Measurements from ENCODE around the gene MMP28. TPM values are rescaled to one million over a fixed set of nuclear protein-coding genes. Genes with fewer than 3 reads are reported as not detected.

Gene MMP28
- total RNA-seq, 2 donors from 2014 or later = 0.74 TPM; not detected in 1

- ATAC-seq (no peak), DNase-seq (ENCODE audit: low spot score in 2 of 2) (no peak)
- Mint-ChIP-seq H3K36me3 (peaks cover 16 to 18% of the 10 kb centered on the region in 2 donors), H3K9me3 (no peaks in the 10 kb centered on the region), H3K27ac (peak overlapping the region; percentile 92 to 96)
Observed at GRCh38 chr17:35807371-35808144, 12.1 kb upstream of the MMP28 start.

- ATAC-seq (peak; percentile 34 to 61), DNase-seq (ENCODE audit: low spot score in 2 of 2) (peak in 1 of 2 donors; percentile 47)
- no peaks in the 10 kb centered on the region for H3K9me3 Mint-ChIP-seq
- peaks cover 2 to 10% of the 10 kb centered on the region in 2 donors for H3K36me3 Mint-ChIP-seq
- H3K27ac Mint-ChIP-seq = no peak overlapping the region
Observed at GRCh38 chr17:35804658-35805192, 9.3 kb upstream of the MMP28 start.

DNA sequence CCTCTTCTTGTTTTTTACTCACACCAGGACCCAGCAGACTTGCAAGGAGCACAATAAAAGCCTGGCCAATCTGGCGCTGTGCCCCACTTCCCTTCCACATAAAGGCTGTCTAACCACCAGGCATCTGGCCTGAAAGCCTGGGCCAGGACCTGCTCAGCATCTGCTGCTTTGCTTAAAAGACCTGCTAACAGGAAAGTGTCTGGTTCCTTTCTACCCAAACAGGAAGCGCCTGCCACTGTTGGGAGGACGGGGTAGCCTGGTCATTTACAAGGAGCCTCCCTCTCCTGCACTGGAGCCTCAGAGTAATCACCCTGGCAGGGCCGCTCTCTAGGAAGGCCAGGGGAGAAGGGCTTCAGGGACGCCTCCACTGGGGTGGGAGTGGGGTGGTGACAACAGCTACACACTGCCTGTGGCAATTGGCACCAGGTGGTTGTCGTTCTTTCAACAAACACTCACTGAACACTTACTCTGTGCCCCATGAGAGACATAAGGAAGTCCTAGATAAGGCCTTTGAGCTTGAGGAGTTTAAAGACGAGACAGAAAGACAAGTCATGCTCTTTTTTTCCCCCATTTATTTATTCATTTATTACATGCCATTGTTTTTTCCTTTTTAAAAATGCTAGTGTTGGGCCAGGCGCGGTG, 6.3 kb upstream of the MMP28 start:
- Mint-ChIP-seq H3K27ac (peak overlapping the region in 1 of 2 donors; percentile 57), H3K36me3 (no peaks in the 10 kb centered on the region), H3K9me3 (no peaks in the 10 kb centered on the region)
- ATAC-seq (peak in 1 of 2 donors; percentile 6), DNase-seq (ENCODE audit: low spot score in 2 of 2) (peak in 1 of 2 donors; percentile 22)

DNA sequence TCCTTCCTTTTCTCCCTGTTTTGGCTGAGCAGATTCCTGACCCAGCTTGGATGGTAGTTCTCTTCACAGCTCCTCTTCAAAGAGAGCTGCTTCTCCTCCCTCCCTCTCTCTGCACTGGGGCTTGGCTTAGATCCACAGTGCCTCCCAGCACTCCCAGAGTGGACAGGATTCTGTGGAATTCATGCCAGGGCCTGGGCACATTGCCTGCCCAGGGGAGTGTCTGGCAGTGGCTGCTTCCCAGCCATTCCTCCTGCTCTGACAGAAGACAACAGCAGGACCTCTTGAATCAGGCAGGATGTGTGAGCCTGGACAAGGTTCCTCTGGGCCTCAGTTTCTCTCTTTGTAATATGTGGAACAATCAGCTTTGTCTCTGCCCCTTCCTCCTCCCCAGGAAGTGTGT, 4.5 kb upstream of the MMP28 start:
- no peak for DNase-seq (ENCODE audit: low spot score in 2 of 2)
- H3K36me3 Mint-ChIP-seq = no peaks in the 10 kb centered on the region
- ATAC-seq = no peak
- no peaks in the 10 kb centered on the region for H3K9me3 Mint-ChIP-seq
- H3K27ac Mint-ChIP-seq = no peak overlapping the region

GRCh38 chr17:35797918-35798317, 2.5 kb upstream of the MMP28 start:
- Mint-ChIP-seq H3K27ac (no peak overlapping the region), H3K36me3 (no peaks in the 10 kb centered on the region), H3K9me3 (no peaks in the 10 kb centered on the region)
- ATAC-seq = no peak
- no peak for DNase-seq (ENCODE audit: low spot score in 2 of 2)

DNA sequence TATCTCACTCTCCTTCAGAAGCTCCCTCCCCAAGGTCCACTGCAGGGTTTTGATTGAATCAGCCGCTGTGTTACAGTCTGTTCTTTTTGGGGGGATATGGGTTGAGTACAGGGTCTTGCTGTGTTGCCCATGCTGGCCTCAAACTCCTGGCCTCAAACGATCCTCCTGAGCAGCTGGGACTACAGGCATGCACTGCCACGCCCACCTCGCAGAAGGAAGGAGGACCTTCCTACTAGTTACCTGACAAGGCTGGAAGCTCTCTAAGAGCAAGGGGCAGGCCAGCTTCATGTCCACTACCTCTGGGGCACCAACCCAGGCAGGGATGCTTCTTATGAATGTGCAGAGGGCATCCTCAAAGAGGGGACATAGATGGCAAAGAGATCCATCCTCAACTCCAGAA, 1.9 kb upstream of the MMP28 start:
- ATAC-seq (no peak), DNase-seq (ENCODE audit: low spot score in 2 of 2) (no peak)
- Mint-ChIP-seq H3K36me3 (no peaks in the 10 kb centered on the region), H3K9me3 (no peaks in the 10 kb centered on the region), H3K27ac (no peak overlapping the region)

DNA sequence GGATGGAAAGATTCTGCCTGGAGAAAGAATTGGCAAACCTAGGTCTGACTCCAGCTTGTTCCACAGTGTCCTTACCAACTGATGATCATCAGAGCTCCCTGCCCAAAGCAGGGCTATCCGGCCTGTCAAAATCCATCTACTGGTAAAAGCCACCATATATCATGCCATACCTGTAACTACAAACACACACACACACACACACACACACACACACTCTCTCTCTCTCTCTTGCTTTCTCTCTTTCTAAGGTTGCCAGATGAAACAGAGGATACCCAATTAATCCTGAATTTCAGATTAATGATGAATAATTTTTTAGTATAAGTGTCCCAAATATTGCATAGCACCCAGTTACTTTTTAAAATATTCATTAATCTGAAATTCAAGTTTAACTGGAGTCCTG, 1.5 kb upstream of the MMP28 start:
- H3K36me3 Mint-ChIP-seq = no peaks in the 10 kb centered on the region
- no peak for DNase-seq (ENCODE audit: low spot score in 2 of 2)
- ATAC-seq = no peak
- H3K27ac Mint-ChIP-seq = no peak overlapping the region
- H3K9me3 Mint-ChIP-seq = no peaks in the 10 kb centered on the region

DNA sequence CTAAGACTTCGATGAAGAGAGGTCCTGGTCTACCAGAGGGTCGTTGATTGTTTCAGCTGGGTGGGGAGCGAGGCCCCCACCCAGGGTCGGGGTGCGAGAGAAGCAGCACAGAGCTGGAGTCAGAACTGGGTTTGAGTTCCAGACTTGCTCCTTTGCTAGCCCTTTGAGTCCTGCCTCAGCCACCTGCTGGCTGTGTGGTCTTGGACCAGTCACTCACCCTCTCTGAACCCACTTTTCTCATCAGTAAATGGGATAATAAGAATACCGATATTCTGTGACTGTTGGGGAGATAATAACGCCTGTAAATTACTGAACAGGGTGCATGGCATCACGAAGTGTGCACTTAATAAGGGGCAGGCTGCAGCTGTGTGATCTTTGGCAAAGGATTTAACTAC, 427 bp upstream of the MMP28 start:
- H3K36me3 Mint-ChIP-seq = no peaks in the 10 kb centered on the region
- DNase-seq (ENCODE audit: low spot score in 2 of 2) (no peak), ATAC-seq (no peak)
- no peaks in the 10 kb centered on the region for H3K9me3 Mint-ChIP-seq
- H3K27ac Mint-ChIP-seq = no peak overlapping the region

DNA sequence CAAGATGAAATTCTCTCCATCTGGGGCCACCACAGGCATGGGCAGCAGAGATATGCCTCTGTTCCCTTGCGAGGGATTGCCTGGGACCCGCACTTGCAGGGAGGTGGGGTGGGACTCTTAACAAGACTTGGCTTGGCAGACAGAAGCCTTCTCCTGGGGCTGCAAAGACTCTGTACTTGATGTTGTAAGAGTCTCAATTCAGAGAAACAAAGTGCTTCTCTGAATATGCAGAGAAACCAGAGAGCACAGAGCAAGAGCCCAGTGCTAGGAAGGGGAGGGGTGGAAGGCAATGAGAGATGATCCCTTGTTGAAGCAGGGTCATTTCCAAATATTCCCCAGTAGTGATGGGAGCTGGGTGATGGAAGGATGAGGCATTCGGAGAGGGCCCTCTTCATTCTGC, 2.2 kb downstream of the MMP28 start:
- no peaks in the 10 kb centered on the region for H3K9me3 Mint-ChIP-seq
- no peak overlapping the region for H3K27ac Mint-ChIP-seq
- DNase-seq (ENCODE audit: low spot score in 2 of 2) = no peak
- ATAC-seq = no peak
- no peaks in the 10 kb centered on the region for H3K36me3 Mint-ChIP-seq

DNA sequence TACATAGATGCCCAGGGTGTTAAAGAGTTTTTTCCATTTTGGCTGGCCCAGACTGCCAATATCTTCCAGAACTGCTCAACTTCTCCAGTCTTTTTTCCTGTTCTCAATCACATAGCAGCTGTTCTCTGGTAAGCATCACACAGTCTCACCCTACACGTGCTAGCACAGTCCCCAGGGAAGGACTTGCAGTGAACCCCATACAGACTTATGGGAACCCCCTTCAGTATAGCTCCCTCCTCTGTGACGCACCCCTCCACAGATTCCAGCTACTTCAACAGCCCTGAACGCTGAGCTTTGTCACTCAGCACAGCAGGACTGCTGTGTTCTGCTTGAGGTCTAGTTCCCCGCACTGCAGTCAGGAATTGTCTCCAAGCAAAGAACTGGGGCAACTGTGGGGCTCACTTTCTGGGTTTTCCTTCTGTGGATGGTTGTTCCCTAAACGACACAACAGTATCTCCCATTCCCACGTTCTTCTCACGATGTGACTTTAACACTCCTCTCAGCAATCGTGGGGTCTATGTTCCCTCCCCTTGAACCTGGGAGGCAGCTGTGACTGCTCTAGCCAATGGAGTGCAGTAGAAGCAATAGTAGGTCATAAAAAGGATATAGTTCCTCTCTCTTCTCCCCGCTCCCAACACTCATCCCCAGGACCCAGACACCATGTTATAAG, 3.6 kb downstream of the MMP28 start:
- no peaks in the 10 kb centered on the region for H3K9me3 Mint-ChIP-seq
- ATAC-seq (no peak), DNase-seq (ENCODE audit: low spot score in 2 of 2) (no peak)
- H3K36me3 Mint-ChIP-seq = no peaks in the 10 kb centered on the region
- no peak overlapping the region for H3K27ac Mint-ChIP-seq

GRCh38 chr17:35790841-35791240, 4.6 kb downstream of the MMP28 start:
- Mint-ChIP-seq H3K27ac (no peak overlapping the region), H3K36me3 (no peaks in the 10 kb centered on the region), H3K9me3 (no peaks in the 10 kb centered on the region)
- DNase-seq (ENCODE audit: low spot score in 2 of 2) = no peak
- ATAC-seq = no peak

DNA sequence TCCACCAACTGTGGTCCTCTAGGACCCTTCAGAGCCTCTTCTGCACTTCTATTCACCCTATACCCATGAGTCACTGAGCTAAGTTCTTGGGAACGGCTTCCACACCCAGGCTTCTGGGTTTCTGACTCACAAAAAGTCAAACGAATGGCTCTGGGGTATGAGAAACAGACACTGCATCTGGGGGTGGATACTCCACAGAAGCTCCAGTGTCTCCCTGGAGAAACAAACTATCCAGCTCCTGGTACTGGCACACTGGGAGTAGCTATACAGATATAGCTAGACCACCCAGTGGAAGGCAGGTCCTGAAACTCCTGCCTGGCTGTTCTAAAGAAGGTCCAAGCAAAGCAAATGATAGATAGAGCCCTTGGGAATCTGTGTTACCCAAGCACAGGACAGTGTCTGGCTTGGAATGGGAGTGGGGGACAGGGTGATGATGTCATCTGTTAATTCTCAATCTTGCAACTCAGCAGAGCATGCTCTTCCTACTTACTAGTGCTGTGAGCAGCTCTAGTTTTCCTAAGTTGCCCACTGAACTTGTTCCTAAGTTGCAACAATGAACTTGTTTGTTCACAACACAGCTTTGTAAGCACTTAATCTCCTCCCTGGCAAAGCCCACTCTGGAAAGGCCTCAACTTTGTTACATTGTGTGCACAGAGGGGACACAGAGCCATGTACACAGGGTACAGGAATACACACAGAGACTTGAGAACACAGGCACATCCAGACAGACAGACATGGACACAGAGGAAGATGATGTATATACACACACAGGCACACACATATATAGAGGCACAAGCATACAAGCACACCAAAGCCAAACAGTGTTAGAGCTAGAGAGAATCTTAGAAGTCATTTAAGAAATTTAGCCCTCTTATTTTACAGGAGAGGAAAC, 6.7 kb downstream of the MMP28 start:
- H3K27ac Mint-ChIP-seq = no peak overlapping the region
- peak in 1 of 2 donors; percentile 58 for ATAC-seq
- DNase-seq (ENCODE audit: low spot score in 2 of 2) = peak in 1 of 2 donors; percentile 31
- no peaks in the 10 kb centered on the region for H3K9me3 Mint-ChIP-seq
- no peaks in the 10 kb centered on the region for H3K36me3 Mint-ChIP-seq

DNA sequence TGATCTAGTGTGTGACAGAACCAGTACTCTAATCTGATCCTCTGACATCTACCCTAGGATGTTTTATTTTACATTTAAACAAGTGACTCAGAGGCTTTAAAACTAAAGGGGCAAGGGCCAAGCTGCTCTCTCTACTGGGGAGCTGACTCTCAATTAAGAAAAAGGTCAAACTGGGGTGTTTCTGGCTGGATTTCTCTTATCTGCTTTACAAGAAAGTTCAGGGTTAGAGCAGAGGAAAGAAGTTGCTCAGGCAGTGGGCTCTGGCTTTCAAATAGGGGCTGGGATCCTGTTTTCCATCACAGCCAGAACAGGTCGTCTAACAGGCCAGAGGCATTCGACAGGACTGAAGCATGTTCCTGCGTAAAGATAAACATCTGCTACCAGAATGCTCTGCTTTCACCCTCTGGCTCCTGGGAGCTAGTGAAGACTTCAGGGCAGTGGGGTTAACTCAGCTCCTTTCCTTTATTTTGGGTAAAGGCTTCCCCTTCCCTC, 8.5 kb downstream of the MMP28 start:
- ATAC-seq (no peak), DNase-seq (ENCODE audit: low spot score in 2 of 2) (peak in 1 of 2 donors; percentile 16)

GRCh38 chr17:35784895-35785294, 10.5 kb downstream of the MMP28 start:
- DNase-seq (ENCODE audit: low spot score in 2 of 2) (no peak), ATAC-seq (no peak)
- Mint-ChIP-seq H3K27ac (no peak overlapping the region), H3K9me3 (no peaks in the 10 kb centered on the region), H3K36me3 (no peaks in the 10 kb centered on the region)

More for the DNA sequence above, 8.5 kb downstream of the MMP28 start:
- H3K36me3 Mint-ChIP-seq = no peaks in the 10 kb centered on the region
- no peaks in the 10 kb centered on the region for H3K9me3 Mint-ChIP-seq
- no peak overlapping the region for H3K27ac Mint-ChIP-seq

DNA sequence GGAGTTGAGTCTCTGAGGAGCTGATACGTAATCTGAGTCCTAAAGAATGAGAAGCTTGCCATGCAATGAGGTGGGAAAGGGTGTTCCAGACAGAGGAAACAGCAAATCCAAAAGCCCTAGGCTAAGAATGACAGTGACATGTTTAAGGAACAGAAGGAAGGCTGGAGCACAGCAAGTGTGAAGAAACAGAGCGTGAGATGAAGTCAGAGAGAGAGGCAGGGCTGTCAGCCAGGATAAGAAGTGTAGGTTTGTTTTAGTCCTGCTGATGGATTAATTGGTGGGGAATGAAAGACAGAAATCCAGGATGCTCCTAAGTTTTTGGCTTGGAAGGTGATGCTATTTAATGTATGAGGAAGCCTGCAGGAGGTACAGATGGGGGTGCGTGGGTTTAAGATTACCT, 14.5 kb downstream of the MMP28 start:
- ATAC-seq = no peak
- Mint-ChIP-seq H3K27ac (no peak overlapping the region), H3K9me3 (no peaks in the 10 kb centered on the region), H3K36me3 (no peaks in the 10 kb centered on the region)
- DNase-seq (ENCODE audit: low spot score in 2 of 2) = no peak

DNA sequence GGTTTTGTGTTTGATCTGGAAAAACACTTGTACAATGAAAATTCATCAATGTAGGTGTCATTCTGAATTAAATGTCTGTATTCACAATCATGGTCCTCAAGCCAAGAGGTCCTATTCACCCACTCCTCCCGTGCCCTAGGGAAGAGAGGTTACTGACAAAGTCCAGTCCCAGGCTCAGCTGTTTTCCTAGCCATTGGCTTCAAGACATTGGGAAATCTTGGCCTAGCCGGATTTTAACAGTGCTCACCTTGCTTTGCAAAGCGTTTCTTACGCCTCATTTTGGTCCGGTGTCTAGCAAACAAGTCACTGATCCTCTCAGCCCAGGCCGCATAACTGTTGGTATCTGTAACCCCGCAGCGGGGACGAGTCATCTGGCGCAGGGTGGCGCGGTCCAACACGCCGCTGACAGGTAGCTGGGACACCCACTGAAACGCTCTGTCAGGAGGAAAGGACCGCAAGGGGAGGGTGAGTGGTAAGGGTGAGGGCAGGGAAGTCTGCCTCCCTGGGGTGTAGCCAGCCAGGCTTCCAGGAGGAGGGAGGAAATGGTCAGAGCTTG, 16.7 kb downstream of the MMP28 start:
- Mint-ChIP-seq H3K27ac (no peak overlapping the region), H3K9me3 (no peaks in the 10 kb centered on the region), H3K36me3 (no peaks in the 10 kb centered on the region)
- ATAC-seq (no peak), DNase-seq (ENCODE audit: low spot score in 2 of 2) (no peak)
